ENCODE results near the gene OSBPL3.

The OSBPL3 gene

DNA sequence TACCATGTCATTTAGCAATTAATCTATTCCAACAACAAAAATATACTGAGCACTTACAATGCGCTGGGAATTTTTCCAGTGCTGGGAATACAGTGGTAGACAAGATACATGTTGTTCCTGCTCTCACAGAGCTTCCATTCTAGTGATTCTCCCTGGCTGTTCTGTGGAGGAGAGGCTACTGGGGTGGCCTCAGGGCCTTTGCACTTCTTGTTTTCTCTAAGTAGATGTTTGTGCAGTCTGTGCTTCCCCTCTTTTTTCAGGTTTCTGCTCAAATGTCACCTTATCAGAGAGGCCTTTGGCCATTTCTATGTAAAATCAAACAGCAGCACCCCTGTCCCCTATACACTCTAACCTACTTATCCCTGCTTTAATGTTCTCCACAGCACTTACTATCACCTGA is 24.7 kb downstream of the OSBPL3 start:
- no peaks in the 10 kb centered on the region for H3F3A ChIP-seq (ENCODE audit: insufficient read depth, low read length)
- no peak overlapping the region for H3K4me2 ChIP-seq (ENCODE audit: low read depth, low read length)
- no peak for DNase-seq
- H4K20me1 ChIP-seq (ENCODE audit: insufficient read depth, low read length) = peaks cover 3% of the 10 kb centered on the region; the same call in 1 of the 2 replicates
- no peaks in the 10 kb centered on the region for H3K36me3 ChIP-seq (replicated peaks; ENCODE audit: insufficient read depth, low read length)
- TF ChIP-seq EZH2 (optimal IDR thresholded peaks at IDR 0.05; ENCODE audit: low read depth, low read length) (no peak), CTCF (IDR thresholded peaks at IDR 0.05; ENCODE audit: low read length) (no peak)
- no peak overlapping the region for H3K27ac ChIP-seq (ENCODE audit: low read length)
- H3K27me3 ChIP-seq (replicated peaks; ENCODE audit: insufficient read depth, low read length) = no peaks in the 10 kb centered on the region
- H3K4me1 ChIP-seq (ENCODE audit: low read length) = no peaks in the 10 kb centered on the region
- H3K79me2 ChIP-seq (ENCODE audit: low read length) = peaks cover 99% of the 10 kb centered on the region
- no peak overlapping the region for H3K9ac ChIP-seq (ENCODE audit: low read length)
- H3K9me2 ChIP-seq (replicated peaks; ENCODE audit: insufficient read depth, low read length) = no peaks in the 10 kb centered on the region
- H3K4me3 ChIP-seq (ENCODE audit: low read length) = no peak overlapping the region
- no peak overlapping the region for H2AFZ ChIP-seq (ENCODE audit: low read length)
- no peaks in the 10 kb centered on the region for H3K9me3 ChIP-seq (replicated peaks; ENCODE audit: insufficient read depth, low read length)

- Histone ChIP-seq H3K9ac (ENCODE audit: low read length) (no peak overlapping the region), H3K4me3 (ENCODE audit: low read length) (no peak overlapping the region), H3K9me2 (replicated peaks; ENCODE audit: insufficient read depth, low read length) (no peaks in the 10 kb centered on the region), H3K79me2 (ENCODE audit: low read length) (peaks cover 99% of the 10 kb centered on the region), H3K27me3 (replicated peaks; ENCODE audit: insufficient read depth, low read length) (no peaks in the 10 kb centered on the region), H3K36me3 (replicated peaks; ENCODE audit: insufficient read depth, low read length) (no peaks in the 10 kb centered on the region), H3K4me2 (ENCODE audit: low read depth, low read length) (no peak overlapping the region), H3F3A (ENCODE audit: insufficient read depth, low read length) (no peaks in the 10 kb centered on the region), H3K4me1 (ENCODE audit: low read length) (no peaks in the 10 kb centered on the region), H3K27ac (ENCODE audit: low read length) (no peak overlapping the region), H3K9me3 (replicated peaks; ENCODE audit: insufficient read depth, low read length) (no peaks in the 10 kb centered on the region), H2AFZ (ENCODE audit: low read length) (no peak overlapping the region), H4K20me1 (ENCODE audit: insufficient read depth, low read length) (no peaks in the 10 kb centered on the region)
- DNase-seq = no peak
- no peak for TF ChIP-seq EZH2 (optimal IDR thresholded peaks at IDR 0.05; ENCODE audit: low read depth, low read length)
- no peak for TF ChIP-seq CTCF (IDR thresholded peaks at IDR 0.05; ENCODE audit: low read length)
- TF ChIP-seq EZH2phosphoT487 (IDR thresholded peaks at IDR 0.05; ENCODE audit: low read length) = no peak
Observed at GRCh38 chr7:24952464-24952863, 27.5 kb downstream of the OSBPL3 start.

DNA sequence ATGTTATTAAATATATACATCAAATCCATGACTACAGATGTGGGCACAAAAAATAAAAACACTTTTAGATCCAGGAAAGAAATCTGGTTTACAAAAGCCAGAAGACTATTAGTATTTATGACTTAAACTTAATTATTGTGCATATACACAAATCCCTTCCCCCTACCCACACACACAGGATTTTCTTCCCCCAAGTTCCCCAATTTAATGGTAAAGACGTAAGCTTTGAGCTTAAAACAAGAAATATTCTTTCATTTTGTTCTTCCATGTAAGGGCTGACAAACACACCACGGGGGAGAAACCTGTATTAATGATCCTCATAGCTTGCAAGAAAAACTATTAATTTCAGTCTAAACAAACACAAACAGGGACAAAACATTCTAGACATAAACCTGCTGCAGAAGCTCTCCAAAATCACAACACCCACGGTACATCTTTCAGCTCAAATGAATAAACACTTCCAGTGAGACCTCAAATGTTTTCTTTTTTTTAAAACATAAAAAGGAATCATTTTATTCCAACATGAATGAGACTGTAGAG is 28.5 kb downstream of the OSBPL3 start:
- DNase-seq = no peak
- Histone ChIP-seq H3K79me2 (ENCODE audit: low read length) (peaks cover 99% of the 10 kb centered on the region), H3K4me1 (ENCODE audit: low read length) (no peaks in the 10 kb centered on the region), H3K27me3 (replicated peaks; ENCODE audit: insufficient read depth, low read length) (no peaks in the 10 kb centered on the region), H3F3A (ENCODE audit: insufficient read depth, low read length) (no peaks in the 10 kb centered on the region), H3K4me2 (ENCODE audit: low read depth, low read length) (no peak overlapping the region), H3K9me3 (replicated peaks; ENCODE audit: insufficient read depth, low read length) (no peaks in the 10 kb centered on the region), H3K4me3 (ENCODE audit: low read length) (no peak overlapping the region), H3K27ac (ENCODE audit: low read length) (no peak overlapping the region), H3K9ac (ENCODE audit: low read length) (no peak overlapping the region), H3K36me3 (replicated peaks; ENCODE audit: insufficient read depth, low read length) (no peaks in the 10 kb centered on the region), H2AFZ (ENCODE audit: low read length) (no peak overlapping the region), H4K20me1 (ENCODE audit: insufficient read depth, low read length) (no peaks in the 10 kb centered on the region), H3K9me2 (replicated peaks; ENCODE audit: insufficient read depth, low read length) (no peaks in the 10 kb centered on the region)
- TF ChIP-seq CTCF (IDR thresholded peaks at IDR 0.05; ENCODE audit: low read length) (no peak), EZH2 (optimal IDR thresholded peaks at IDR 0.05; ENCODE audit: low read depth, low read length) (no peak), EZH2phosphoT487 (IDR thresholded peaks at IDR 0.05; ENCODE audit: low read length) (no peak)

Data from MM.1S (cell line).